ENCODE data around the gene ATG7.

Gene ATG7

GRCh38 chr3:11271986-11272904 is at the start of gene ATG7:
Gene ATG7, plus strand, starts transcription at chr3:11272397. Its CDS starts 26,299 bp downstream, at chr3:11298696.
- DNase-seq (ENCODE audit: low read depth in 2 of 2): peak; percentile 92 to 95

GRCh38 chr3:11224010-11224409 is 48.2 kb upstream of the ATG7 start:
- no peak for DNase-seq (ENCODE audit: low read depth in 2 of 2)

- no peak for DNase-seq (ENCODE audit: low read depth in 2 of 2)
Observed at GRCh38 chr3:11224870-11225229, 47.3 kb upstream of the ATG7 start.

GRCh38 chr3:11226042-11226370 is 46.2 kb upstream of the ATG7 start:
- DNase-seq (ENCODE audit: low read depth in 2 of 2): no peak

GRCh38 chr3:11228041-11228440 is 44.2 kb upstream of the ATG7 start:
- DNase-seq (ENCODE audit: low read depth in 2 of 2): no peak

GRCh38 chr3:11230125-11230524 is 42.1 kb upstream of the ATG7 start:
- DNase-seq (ENCODE audit: low read depth in 2 of 2): no peak

GRCh38 chr3:11230832-11231231 is 41.4 kb upstream of the ATG7 start:
- DNase-seq (ENCODE audit: low read depth in 2 of 2): no peak

GRCh38 chr3:11235385-11235784 is 36.8 kb upstream of the ATG7 start:
- DNase-seq (ENCODE audit: low read depth in 2 of 2): no peak

- peak; percentile 69 to 79 for DNase-seq (ENCODE audit: low read depth in 2 of 2)
Observed at GRCh38 chr3:11236588-11237461, 35.4 kb upstream of the ATG7 start.

GRCh38 chr3:11238060-11238459 is 34.1 kb upstream of the ATG7 start:
- peak; percentile 18 to 26 for DNase-seq (ENCODE audit: low read depth in 2 of 2)

- DNase-seq (ENCODE audit: low read depth in 2 of 2): no peak
Observed at GRCh38 chr3:11238880-11239279, 33.3 kb upstream of the ATG7 start.

- DNase-seq (ENCODE audit: low read depth in 2 of 2): no peak
Observed at GRCh38 chr3:11239796-11240195, 32.4 kb upstream of the ATG7 start.

GRCh38 chr3:11240496-11240895 is 31.7 kb upstream of the ATG7 start:
- DNase-seq (ENCODE audit: low read depth in 2 of 2): peak; percentile 39 to 40

- DNase-seq (ENCODE audit: low read depth in 2 of 2): no peak
Observed at GRCh38 chr3:11244121-11244677, 28.0 kb upstream of the ATG7 start.

- DNase-seq (ENCODE audit: low read depth in 2 of 2): no peak
Observed at GRCh38 chr3:11245276-11245675, 26.9 kb upstream of the ATG7 start.

- DNase-seq (ENCODE audit: low read depth in 2 of 2): no peak
Observed at GRCh38 chr3:11245827-11246662, 26.2 kb upstream of the ATG7 start.

GRCh38 chr3:11246663-11246970 is 25.6 kb upstream of the ATG7 start:
- DNase-seq (ENCODE audit: low read depth in 2 of 2): no peak

GRCh38 chr3:11247362-11247761 is 24.8 kb upstream of the ATG7 start:
- no peak for DNase-seq (ENCODE audit: low read depth in 2 of 2)

- no peak for DNase-seq (ENCODE audit: low read depth in 2 of 2)
Observed at GRCh38 chr3:11248596-11248995, 23.6 kb upstream of the ATG7 start.

GRCh38 chr3:11250902-11251806 is 21.0 kb upstream of the ATG7 start:
- DNase-seq (ENCODE audit: low read depth in 2 of 2): no peak

GRCh38 chr3:11251807-11252176 is 20.4 kb upstream of the ATG7 start:
- no peak for DNase-seq (ENCODE audit: low read depth in 2 of 2)

Data from stimulated activated CD4-positive, alpha-beta T cell treated with anti-CD3 and anti-CD28 coated beads, Interleukin-15, amount 100 ng/mL, for 48 hours (primary cell).